GM23248 (cell line): ENCODE results near the gene CCDC50. TPM values are rescaled to one million over a fixed set of nuclear protein-coding genes. Genes with fewer than 3 reads are reported as not detected.

Experiments used
- DNase-seq: peaks from one replicate; pipeline ENCODE4 v3.0.0-alpha.2; 2015
- H2AFZ ChIP-seq: fragments of 200-600 bp; sonication (generic); 2 replicates; pipeline ENCODE4 v1.6.1; 2016; ENCODE audit warnings: antibody characterized with exemption
- H3F3A ChIP-seq: fragments of 200-600 bp; sonication (generic); 2 replicates; pipeline ENCODE4 v1.6.1; 2016; ENCODE audit warnings: mild to moderate bottlenecking, antibody characterized with exemption, mixed run types; ENCODE audit not compliant: insufficient read depth
- H3K27ac ChIP-seq: fragments of 200-600 bp; sonication (generic); 2 replicates; pipeline ENCODE4 v1.5.1; 2016; ENCODE audit warnings: mild to moderate bottlenecking
- H3K27me3 ChIP-seq: fragments of 200-600 bp; sonication (generic); replicated peaks from 2 replicates; pipeline ENCODE4 v1.6.1; 2016; ENCODE audit warnings: mild to moderate bottlenecking; ENCODE audit not compliant: insufficient read depth
- H3K36me3 ChIP-seq: fragments of 200-600 bp; sonication (generic); 2 replicates; pipeline ENCODE4 v1.6.1; 2016; ENCODE audit warnings: low read depth, mild to moderate bottlenecking
- H3K4me1 ChIP-seq: fragments of 200-600 bp; sonication (generic); 2 replicates; pipeline ENCODE4 v1.6.1; 2016; ENCODE audit warnings: mild to moderate bottlenecking; ENCODE audit not compliant: insufficient read depth
- H3K4me2 ChIP-seq: fragments of 200-600 bp; sonication (generic); one replicate; pipeline ENCODE4 v1.6.1; 2016; ENCODE audit warnings: mild to moderate bottlenecking; ENCODE audit not compliant: unreplicated experiment
- H3K4me3 ChIP-seq: fragments of 200-600 bp; sonication (generic); 2 replicates; pipeline ENCODE4 v1.5.1; 2016; ENCODE audit warnings: mild to moderate bottlenecking
- H3K79me2 ChIP-seq: fragments of 200-600 bp; sonication (generic); 2 replicates; pipeline ENCODE4 v1.6.1; 2016; ENCODE audit warnings: mild to moderate bottlenecking; ENCODE audit not compliant: insufficient read depth
- H3K9ac ChIP-seq: fragments of 200-600 bp; sonication (generic); 2 replicates; pipeline ENCODE4 v1.6.1; 2016; ENCODE audit warnings: mild to moderate bottlenecking
- H3K9me2 ChIP-seq: fragments of 200-600 bp; sonication (generic); 2 replicates; pipeline ENCODE4 v1.6.1; 2016; ENCODE audit warnings: mixed run types, mild to moderate bottlenecking, moderate library complexity; ENCODE audit not compliant: insufficient read depth
- H3K9me3 ChIP-seq: fragments of 200-600 bp; sonication (generic); one replicate; pipeline ENCODE4 v1.6.1; 2017; ENCODE audit warnings: low read depth
- H4K20me1 ChIP-seq: fragments of 200-600 bp; sonication (generic); 2 replicates; pipeline ENCODE4 v1.6.0; 2016; ENCODE audit not compliant: insufficient read depth
- EZH2 ChIP-seq: fragments of 200-600 bp; sonication (generic); IDR thresholded peaks from 2 replicates; pipeline ENCODE4 v1.6.1; 2018; ENCODE audit warnings: antibody characterized with exemption, mild to moderate bottlenecking; ENCODE audit not compliant: insufficient read depth, poor library complexity, severe bottlenecking
- EZH2phosphoT487 ChIP-seq: fragments of 200-600 bp; sonication (generic); IDR thresholded peaks from 2 replicates; pipeline ENCODE4 v1.6.1; 2018; ENCODE audit warnings: antibody characterized with exemption, moderate library complexity, mild to moderate bottlenecking, low read depth; ENCODE audit not compliant: insufficient read depth
- WGBS, 2 experiments: methylation state at CpG; one replicate each; pipeline ENCODE4 v1.1.6; 2015 to 2017; ENCODE audit warnings: low lambda C conversion rate in 2 of 2, low coverage in 1 of 2; ENCODE audit errors: missing lambda C conversion rate in 2 of 2; 5-methylcytosine and 5-hydroxymethylcytosine counted together
- in situ Hi-C: fragments of 300-500 bp; cut with MboI; formaldehyde crosslinking; loops from 2 replicates; pipeline ENCODE4 v1.15.0; 2020
- polyA plus RNA-seq: library from polyadenylated mRNA; unstranded; fragments of >200 nt; fragmentation: Nextera tagmentation; extraction: Ambion mirVana; gene quantifications from 2 replicates; pipeline ENCODE4 v1.2.1, GENCODE V29; 2016
- total RNA-seq: library from RNA; depleted of rRNA; stranded (reverse); fragments of >200 nt; shearing (Covaris generic); gene quantifications from 2 replicates; pipeline ENCODE4 v1.2.3, GENCODE V29; 2014

The CCDC50 gene
- total and polyA plus RNA-seq, 2 experiments from 2014 or later = 63.0 to 68.6 TPM

GRCh38 chr3:191345334-191345733 lies 16.1 kb downstream of the CCDC50 start:
- in situ Hi-C loops = no loop called here

GRCh38 chr3:191347228-191347627 lies 18.0 kb downstream of the CCDC50 start:
- no peak overlapping the region for H3K4me3 ChIP-seq
- H3K4me2 ChIP-seq = no peak overlapping the region
- H4K20me1 ChIP-seq = no peaks in the 10 kb centered on the region
- TF ChIP-seq EZH2phosphoT487 = no peak
- no peak for TF ChIP-seq EZH2
- H3K27ac ChIP-seq = no peak overlapping the region
- DNase-seq = no peak
- no peaks in the 10 kb centered on the region for H3K9me2 ChIP-seq
- H3K4me1 ChIP-seq = peaks cover 31% of the 10 kb centered on the region
- no peaks in the 10 kb centered on the region for H3K9me3 ChIP-seq
- no peaks in the 10 kb centered on the region for H3K36me3 ChIP-seq
- no peak overlapping the region for H3K9ac ChIP-seq
- 0 out of 2 replicates have a peak, but pooled peaks cover 6% of the 10 kb centered on the region for H3F3A ChIP-seq
- no peak overlapping the region for H2AFZ ChIP-seq
- H3K27me3 ChIP-seq = no peaks in the 10 kb centered on the region
- in situ Hi-C loops = no loop called here
- peaks cover 100% of the 10 kb centered on the region for H3K79me2 ChIP-seq
- 97 to 100% methylated on average over 3 of the region's 3 CpGs for WGBS, 2 experiments

More at GRCh38 chr3:191345334-191345733, 16.1 kb downstream of the CCDC50 start:
- H3K9ac ChIP-seq = no peak overlapping the region
- no peaks in the 10 kb centered on the region for H3K27me3 ChIP-seq
- 0 out of 2 replicates have a peak, but pooled peaks cover 6% of the 10 kb centered on the region for H3F3A ChIP-seq
- H4K20me1 ChIP-seq = no peaks in the 10 kb centered on the region
- no peaks in the 10 kb centered on the region for H3K36me3 ChIP-seq
- no peaks in the 10 kb centered on the region for H3K9me3 ChIP-seq
- H3K79me2 ChIP-seq = peaks cover 100% of the 10 kb centered on the region
- TF ChIP-seq EZH2phosphoT487 (no peak), EZH2 (no peak)
- H3K27ac ChIP-seq = no peak overlapping the region
- H3K9me2 ChIP-seq = no peaks in the 10 kb centered on the region
- no peak overlapping the region for H3K4me2 ChIP-seq
- H2AFZ ChIP-seq = no peak overlapping the region
- WGBS, 2 experiments = 85 to 90% methylated on average over 5 of the region's 5 CpGs
- peak; percentile 25 for DNase-seq
- H3K4me3 ChIP-seq = no peak overlapping the region
- H3K4me1 ChIP-seq = peaks cover 32% of the 10 kb centered on the region

GRCh38 chr3:191348098-191348497 lies 18.9 kb downstream of the CCDC50 start:
- H3K36me3 ChIP-seq = no peaks in the 10 kb centered on the region
- peaks cover 100% of the 10 kb centered on the region for H3K79me2 ChIP-seq
- no peaks in the 10 kb centered on the region for H3K9me3 ChIP-seq
- in situ Hi-C loops = no loop called here
- H3K4me2 ChIP-seq = no peak overlapping the region
- H3K9me2 ChIP-seq = no peaks in the 10 kb centered on the region
- H3F3A ChIP-seq = 0 out of 2 replicates have a peak, but pooled peaks cover 6% of the 10 kb centered on the region
- no peak for DNase-seq
- no peak overlapping the region for H3K4me3 ChIP-seq
- 95 to 96% methylated on average over 1 of the region's 1 CpG for WGBS, 2 experiments
- H3K27me3 ChIP-seq = no peaks in the 10 kb centered on the region
- H3K27ac ChIP-seq = no peak overlapping the region
- no peak overlapping the region for H3K9ac ChIP-seq
- H3K4me1 ChIP-seq = peaks cover 22% of the 10 kb centered on the region
- no peak overlapping the region for H2AFZ ChIP-seq
- no peaks in the 10 kb centered on the region for H4K20me1 ChIP-seq
- TF ChIP-seq EZH2 (no peak), EZH2phosphoT487 (no peak)

GRCh38 chr3:191350396-191351090 lies 21.3 kb downstream of the CCDC50 start:
- no peaks in the 10 kb centered on the region for H4K20me1 ChIP-seq
- no peak for DNase-seq
- no peak overlapping the region for H3K9ac ChIP-seq
- WGBS, 2 experiments = 96% methylated on average over 5 of the region's 5 CpGs
- H3K9me3 ChIP-seq = no peaks in the 10 kb centered on the region
- in situ Hi-C loops = no loop called here
- no peak overlapping the region for H3K4me2 ChIP-seq
- H3K9me2 ChIP-seq = no peaks in the 10 kb centered on the region
- H3K4me1 ChIP-seq = peaks cover 11% of the 10 kb centered on the region; the same call in 1 of the 2 replicates
- H3K4me3 ChIP-seq = no peak overlapping the region
- no peak for TF ChIP-seq EZH2phosphoT487
- TF ChIP-seq EZH2 = no peak
- H3K79me2 ChIP-seq = peaks cover 100% of the 10 kb centered on the region
- H3K27ac ChIP-seq = no peak overlapping the region
- no peaks in the 10 kb centered on the region for H3F3A ChIP-seq
- no peaks in the 10 kb centered on the region for H3K27me3 ChIP-seq
- H2AFZ ChIP-seq = no peak overlapping the region
- no peaks in the 10 kb centered on the region for H3K36me3 ChIP-seq
